ENCODE data around the gene GRID1.

Gene GRID1

GRCh38 chr10:86058964-86059363, 307.6 kb downstream of the GRID1 start:
- no CpG with 5 or more reads among the region's 5 CpGs for WGBS (ENCODE audit: extremely low coverage, insufficient coverage, low lambda C conversion rate)
- H3K79me1 ChIP-seq (ENCODE audit: low read length) = no peaks in the 10 kb centered on the region
- H3K9ac ChIP-seq (ENCODE audit: low read length) = no peak overlapping the region
- no peaks in the 10 kb centered on the region for H3K79me2 ChIP-seq (ENCODE audit: control insufficient read depth, insufficient read depth, low read length)
- no peak overlapping the region for H3K4me3 ChIP-seq (ENCODE audit: low read length)
- no peaks in the 10 kb centered on the region for H3K4me1 ChIP-seq (ENCODE audit: control insufficient read depth, low read depth, low read length)
- H4K8ac ChIP-seq (ENCODE audit: low read depth, low read length) = no peak overlapping the region
- H3K27ac ChIP-seq (ENCODE audit: low read depth, low read length) = no peak overlapping the region
- no peak overlapping the region for H3K4ac ChIP-seq (ENCODE audit: low read depth, low read length)
- H2AK5ac ChIP-seq (ENCODE audit: low read length) = no peak overlapping the region
- no peak overlapping the region for H3K4me2 ChIP-seq (ENCODE audit: low read length)
- no peak for DNase-seq
- H2BK15ac ChIP-seq (replicated peaks; ENCODE audit: low read depth) = no peak overlapping the region
- no peak overlapping the region for H3K56ac ChIP-seq (ENCODE audit: low read length)
- H3K36me3 ChIP-seq (ENCODE audit: control insufficient read depth, insufficient read depth, low read length) = no peaks in the 10 kb centered on the region
- H3K23ac ChIP-seq (ENCODE audit: low read length) = no peak overlapping the region
- no peak overlapping the region for H2BK5ac ChIP-seq (ENCODE audit: low read length)
- no peaks in the 10 kb centered on the region for H3K27me3 ChIP-seq (ENCODE audit: insufficient read depth, low read length, poor library complexity)
- no peak overlapping the region for H4K5ac ChIP-seq (ENCODE audit: low read length)
- H3K18ac ChIP-seq (ENCODE audit: low read length) = no peak overlapping the region
- H2BK120ac ChIP-seq (ENCODE audit: low read depth, low read length) = no peak overlapping the region

GRCh38 chr10:86057708-86058107, 308.9 kb downstream of the GRID1 start:
- no peak overlapping the region for H2BK120ac ChIP-seq (ENCODE audit: low read depth, low read length)
- H2BK5ac ChIP-seq (ENCODE audit: low read length) = no peak overlapping the region
- no peak overlapping the region for H4K8ac ChIP-seq (ENCODE audit: low read depth, low read length)
- no peaks in the 10 kb centered on the region for H3K4me1 ChIP-seq (ENCODE audit: control insufficient read depth, low read depth, low read length)
- H3K4me2 ChIP-seq (ENCODE audit: low read length) = no peak overlapping the region
- H3K9ac ChIP-seq (ENCODE audit: low read length) = no peak overlapping the region
- no peak overlapping the region for H3K27ac ChIP-seq (ENCODE audit: low read depth, low read length)
- no peak overlapping the region for H3K4ac ChIP-seq (ENCODE audit: low read depth, low read length)
- H3K4me3 ChIP-seq (ENCODE audit: low read length) = no peak overlapping the region
- H2BK15ac ChIP-seq (replicated peaks; ENCODE audit: low read depth) = no peak overlapping the region
- no peaks in the 10 kb centered on the region for H3K79me2 ChIP-seq (ENCODE audit: control insufficient read depth, insufficient read depth, low read length)
- no peaks in the 10 kb centered on the region for H3K36me3 ChIP-seq (ENCODE audit: control insufficient read depth, insufficient read depth, low read length)
- no peak overlapping the region for H2AK5ac ChIP-seq (ENCODE audit: low read length)
- no peak overlapping the region for H3K56ac ChIP-seq (ENCODE audit: low read length)
- no peak overlapping the region for H3K18ac ChIP-seq (ENCODE audit: low read length)
- H4K5ac ChIP-seq (ENCODE audit: low read length) = no peak overlapping the region
- no CpG with 5 or more reads among the region's 5 CpGs for WGBS (ENCODE audit: extremely low coverage, insufficient coverage, low lambda C conversion rate)
- H3K27me3 ChIP-seq (ENCODE audit: insufficient read depth, low read length, poor library complexity) = no peaks in the 10 kb centered on the region
- DNase-seq = peak; percentile 19
- no peak overlapping the region for H3K23ac ChIP-seq (ENCODE audit: low read length)
- no peaks in the 10 kb centered on the region for H3K79me1 ChIP-seq (ENCODE audit: low read length)

GRCh38 chr10:86056672-86057071, 309.9 kb downstream of the GRID1 start:
- no peak overlapping the region for H3K4me3 ChIP-seq (ENCODE audit: low read length)
- H3K23ac ChIP-seq (ENCODE audit: low read length) = no peak overlapping the region
- no peak overlapping the region for H3K4ac ChIP-seq (ENCODE audit: low read depth, low read length)
- no peak overlapping the region for H2BK15ac ChIP-seq (replicated peaks; ENCODE audit: low read depth)
- no peak overlapping the region for H2AK5ac ChIP-seq (ENCODE audit: low read length)
- WGBS (ENCODE audit: extremely low coverage, insufficient coverage, low lambda C conversion rate) = no CpG with 5 or more reads among the region's 6 CpGs
- no peak overlapping the region for H3K9ac ChIP-seq (ENCODE audit: low read length)
- H4K8ac ChIP-seq (ENCODE audit: low read depth, low read length) = no peak overlapping the region
- H4K5ac ChIP-seq (ENCODE audit: low read length) = no peak overlapping the region
- no peaks in the 10 kb centered on the region for H3K36me3 ChIP-seq (ENCODE audit: control insufficient read depth, insufficient read depth, low read length)
- H2BK120ac ChIP-seq (ENCODE audit: low read depth, low read length) = no peak overlapping the region
- no peaks in the 10 kb centered on the region for H3K79me2 ChIP-seq (ENCODE audit: control insufficient read depth, insufficient read depth, low read length)
- H3K18ac ChIP-seq (ENCODE audit: low read length) = no peak overlapping the region
- H3K27ac ChIP-seq (ENCODE audit: low read depth, low read length) = no peak overlapping the region
- no peaks in the 10 kb centered on the region for H3K4me1 ChIP-seq (ENCODE audit: control insufficient read depth, low read depth, low read length)
- no peaks in the 10 kb centered on the region for H3K79me1 ChIP-seq (ENCODE audit: low read length)
- H2BK5ac ChIP-seq (ENCODE audit: low read length) = no peak overlapping the region
- H3K4me2 ChIP-seq (ENCODE audit: low read length) = no peak overlapping the region
- no peaks in the 10 kb centered on the region for H3K27me3 ChIP-seq (ENCODE audit: insufficient read depth, low read length, poor library complexity)
- no peak overlapping the region for H3K56ac ChIP-seq (ENCODE audit: low read length)
- no peak for DNase-seq

GRCh38 chr10:86055928-86056327, 310.7 kb downstream of the GRID1 start:
- no peak overlapping the region for H2BK5ac ChIP-seq (ENCODE audit: low read length)
- no peak overlapping the region for H4K5ac ChIP-seq (ENCODE audit: low read length)
- H3K79me2 ChIP-seq (ENCODE audit: control insufficient read depth, insufficient read depth, low read length) = no peaks in the 10 kb centered on the region
- no peak overlapping the region for H2BK15ac ChIP-seq (replicated peaks; ENCODE audit: low read depth)
- no peak overlapping the region for H3K56ac ChIP-seq (ENCODE audit: low read length)
- no peak overlapping the region for H3K4me3 ChIP-seq (ENCODE audit: low read length)
- no peaks in the 10 kb centered on the region for H3K27me3 ChIP-seq (ENCODE audit: insufficient read depth, low read length, poor library complexity)
- no peak overlapping the region for H2BK120ac ChIP-seq (ENCODE audit: low read depth, low read length)
- no peak overlapping the region for H2AK5ac ChIP-seq (ENCODE audit: low read length)
- no peak overlapping the region for H3K4ac ChIP-seq (ENCODE audit: low read depth, low read length)
- no peaks in the 10 kb centered on the region for H3K36me3 ChIP-seq (ENCODE audit: control insufficient read depth, insufficient read depth, low read length)
- H3K23ac ChIP-seq (ENCODE audit: low read length) = no peak overlapping the region
- no peaks in the 10 kb centered on the region for H3K79me1 ChIP-seq (ENCODE audit: low read length)
- H3K4me1 ChIP-seq (ENCODE audit: control insufficient read depth, low read depth, low read length) = no peaks in the 10 kb centered on the region
- no peak overlapping the region for H3K18ac ChIP-seq (ENCODE audit: low read length)
- DNase-seq = no peak
- no peak overlapping the region for H3K9ac ChIP-seq (ENCODE audit: low read length)
- no peak overlapping the region for H3K27ac ChIP-seq (ENCODE audit: low read depth, low read length)
- H4K8ac ChIP-seq (ENCODE audit: low read depth, low read length) = no peak overlapping the region
- no peak overlapping the region for H3K4me2 ChIP-seq (ENCODE audit: low read length)
- whole genome bisulfite sequencing (ENCODE audit: extremely low coverage, insufficient coverage, low lambda C conversion rate) = no CpG with 5 or more reads among the region's 1 CpG

- H3K56ac ChIP-seq (ENCODE audit: low read length) = no peak overlapping the region
- no peaks in the 10 kb centered on the region for H3K79me2 ChIP-seq (ENCODE audit: control insufficient read depth, insufficient read depth, low read length)
- H2BK5ac ChIP-seq (ENCODE audit: low read length) = no peak overlapping the region
- no peaks in the 10 kb centered on the region for H3K4me1 ChIP-seq (ENCODE audit: control insufficient read depth, low read depth, low read length)
- H4K8ac ChIP-seq (ENCODE audit: low read depth, low read length) = no peak overlapping the region
- H3K4me3 ChIP-seq (ENCODE audit: low read length) = no peak overlapping the region
- no peaks in the 10 kb centered on the region for H3K27me3 ChIP-seq (ENCODE audit: insufficient read depth, low read length, poor library complexity)
- no peak overlapping the region for H4K5ac ChIP-seq (ENCODE audit: low read length)
- H3K4me2 ChIP-seq (ENCODE audit: low read length) = no peak overlapping the region
- no peak overlapping the region for H3K9ac ChIP-seq (ENCODE audit: low read length)
- no peak for DNase-seq
- H3K23ac ChIP-seq (ENCODE audit: low read length) = no peak overlapping the region
- no peak overlapping the region for H2AK5ac ChIP-seq (ENCODE audit: low read length)
- H3K4ac ChIP-seq (ENCODE audit: low read depth, low read length) = no peak overlapping the region
- WGBS (ENCODE audit: extremely low coverage, insufficient coverage, low lambda C conversion rate) = no CpG with 5 or more reads among the region's 2 CpGs
- H3K79me1 ChIP-seq (ENCODE audit: low read length) = no peaks in the 10 kb centered on the region
- H2BK15ac ChIP-seq (replicated peaks; ENCODE audit: low read depth) = no peak overlapping the region
- no peak overlapping the region for H3K27ac ChIP-seq (ENCODE audit: low read depth, low read length)
- H3K18ac ChIP-seq (ENCODE audit: low read length) = no peak overlapping the region
- no peaks in the 10 kb centered on the region for H3K36me3 ChIP-seq (ENCODE audit: control insufficient read depth, insufficient read depth, low read length)
- H2BK120ac ChIP-seq (ENCODE audit: low read depth, low read length) = no peak overlapping the region
Measured at GRCh38 chr10:86053675-86054074, 312.9 kb downstream of the GRID1 start.

GRCh38 chr10:86051586-86051985, 315.0 kb downstream of the GRID1 start:
- H2AK5ac ChIP-seq (ENCODE audit: low read length) = no peak overlapping the region
- H4K8ac ChIP-seq (ENCODE audit: low read depth, low read length) = no peak overlapping the region
- no peak overlapping the region for H3K4me2 ChIP-seq (ENCODE audit: low read length)
- no peaks in the 10 kb centered on the region for H3K4me1 ChIP-seq (ENCODE audit: control insufficient read depth, low read depth, low read length)
- no peak overlapping the region for H3K9ac ChIP-seq (ENCODE audit: low read length)
- H3K36me3 ChIP-seq (ENCODE audit: control insufficient read depth, insufficient read depth, low read length) = no peaks in the 10 kb centered on the region
- no peak overlapping the region for H3K18ac ChIP-seq (ENCODE audit: low read length)
- WGBS (ENCODE audit: extremely low coverage, insufficient coverage, low lambda C conversion rate) = no CpG with 5 or more reads among the region's 3 CpGs
- H3K23ac ChIP-seq (ENCODE audit: low read length) = no peak overlapping the region
- no peak for DNase-seq
- no peak overlapping the region for H3K4me3 ChIP-seq (ENCODE audit: low read length)
- H3K79me2 ChIP-seq (ENCODE audit: control insufficient read depth, insufficient read depth, low read length) = no peaks in the 10 kb centered on the region
- no peak overlapping the region for H2BK120ac ChIP-seq (ENCODE audit: low read depth, low read length)
- H3K27ac ChIP-seq (ENCODE audit: low read depth, low read length) = no peak overlapping the region
- H3K56ac ChIP-seq (ENCODE audit: low read length) = no peak overlapping the region
- no peak overlapping the region for H2BK5ac ChIP-seq (ENCODE audit: low read length)
- H4K5ac ChIP-seq (ENCODE audit: low read length) = no peak overlapping the region
- no peaks in the 10 kb centered on the region for H3K27me3 ChIP-seq (ENCODE audit: insufficient read depth, low read length, poor library complexity)
- no peak overlapping the region for H3K4ac ChIP-seq (ENCODE audit: low read depth, low read length)
- H3K79me1 ChIP-seq (ENCODE audit: low read length) = no peaks in the 10 kb centered on the region
- H2BK15ac ChIP-seq (replicated peaks; ENCODE audit: low read depth) = no peak overlapping the region
